Fibroblast of pulmonary artery (primary cell): ENCODE results near the gene MPRIP.

Experiments
- DNase-seq: peaks from one replicate; pipeline ENCODE4 v3.0.0-alpha.2; 2010; ENCODE audit warnings: low read depth
- H3K4me3 ChIP-seq: replicated peaks from 2 replicates; pipeline ENCODE4 v1.5.1; 2011; ENCODE audit warnings: low read depth, mild to moderate bottlenecking, control low read depth, low read length, moderate library complexity
- CTCF ChIP-seq: IDR thresholded peaks from 2 replicates; pipeline ENCODE4 v1.5.1; 2011; ENCODE audit warnings: mild to moderate bottlenecking, control low read depth, low read length, inconsistent platforms; ENCODE audit errors: missing control alignments

The MPRIP gene

GRCh38 chr17:17081304-17081940 lies 39.2 kb downstream of the MPRIP start:
- H3K4me3 ChIP-seq = no peak overlapping the region
- TF ChIP-seq CTCF = no peak
- no peak for DNase-seq

GRCh38 chr17:17082878-17083277 lies 40.6 kb downstream of the MPRIP start:
- no peak for TF ChIP-seq CTCF
- no peak for DNase-seq

GRCh38 chr17:17084317-17084835 lies 42.1 kb downstream of the MPRIP start:
- H3K4me3 ChIP-seq = no peak overlapping the region
- no peak for DNase-seq
- no peak for TF ChIP-seq CTCF

More at GRCh38 chr17:17082878-17083277, 40.6 kb downstream of the MPRIP start:
- H3K4me3 ChIP-seq = no peak overlapping the region

- no peak for TF ChIP-seq CTCF
- no peak for DNase-seq
- H3K4me3 ChIP-seq = no peak overlapping the region
Measured at GRCh38 chr17:17084941-17085340, 42.7 kb downstream of the MPRIP start.

- no peak for DNase-seq
- no peak overlapping the region for H3K4me3 ChIP-seq
- no peak for TF ChIP-seq CTCF
Measured at GRCh38 chr17:17086585-17086984, 44.3 kb downstream of the MPRIP start.

GRCh38 chr17:17087424-17088015 lies 45.3 kb downstream of the MPRIP start:
- H3K4me3 ChIP-seq = no peak overlapping the region
- no peak for DNase-seq
- no peak for TF ChIP-seq CTCF
